Tibial artery (tissue), 4 donors: Measurements from ENCODE around the gene THAP8.

ENCODE experiments used
- DNase-seq, 2 donors: peaks; one replicate each; pipeline ENCODE4 v3.0.0-alpha.2; 2019
- H3K27ac ChIP-seq, 2 donors: fragments of 200-600 bp; sonication (generic) in 1 of 2; 1 replicate in 1 of 2; 2 replicates in 1 of 2; pipeline ENCODE4 v1.5.1; 2018 to 2019; ENCODE audit warnings: mild to moderate bottlenecking in 1 of 2
- H3K27me3 ChIP-seq, 2 donors: fragments of 200-600 bp; sonication (generic) in 1 of 2; one replicate each; pipeline versions ENCODE4 v1.5.1 to v1.6.0; 2016 to 2019
- H3K36me3 ChIP-seq, 3 donors: fragments of 200-600 bp; sonication (generic) in 2 of 3; one replicate each; pipeline ENCODE4 v1.5.1; 2016 to 2019; ENCODE audit warnings: mild to moderate bottlenecking in 2 of 3
- H3K4me1 ChIP-seq, 4 donors: fragments of 200-600 bp; sonication (generic) in 2 of 4; 1 replicate in 3 of 4; 2 replicates in 1 of 4; pipeline ENCODE4 v1.5.1; 2016 to 2019
- H3K4me3 ChIP-seq, 2 donors: fragments of 200-600 bp; sonication (generic) in 1 of 2; 1 replicate in 1 of 2; 2 replicates in 1 of 2; pipeline ENCODE4 v1.5.1; 2018 to 2019; ENCODE audit warnings: mild to moderate bottlenecking in 2 of 2
- H3K9me3 ChIP-seq, 3 donors: fragments of 200-600 bp; sonication (generic) in 1 of 3; one replicate each; pipeline ENCODE4 v1.5.1; 2016 to 2019
- CTCF ChIP-seq, 2 experiments: fragments of 200-600 bp in 1 of 2; fragments of 450-650 bp in 1 of 2; IDR thresholded peaks; one replicate each; pipeline ENCODE4 v1.5.1; 2017 to 2019; ENCODE audit warnings: antibody characterized with exemption in 2 of 2, mild to moderate bottlenecking in 1 of 2, moderate library complexity in 1 of 2
- intact Hi-C: fragments of 100-400 bp; cut with DNase I; formaldehyde crosslinking; loops from one replicate; pipeline ENCODE4 v1.15.0; 2023; ENCODE audit warnings: low total_unique reads

Gene THAP8

GRCh38 chr19:36051637-36052036 lies 2.4 kb downstream of the THAP8 start:
- Histone ChIP-seq H3K36me3 (no peaks in the 10 kb centered on the region), H3K4me1 (peaks cover 0 to 14% (median 8%) of the 10 kb centered on the region in 4 donors), H3K9me3 (no peaks in the 10 kb centered on the region), H3K27me3 (no peaks in the 10 kb centered on the region), H3K4me3 (no peak overlapping the region), H3K27ac (no peak overlapping the region)
- DNase-seq, result no peak
- TF ChIP-seq CTCF (IDR thresholded peaks at IDR 0.05), result no peak
- intact Hi-C loops, result no loop called here

- no peak for TF ChIP-seq CTCF (IDR thresholded peaks at IDR 0.05)
- H3K27me3 ChIP-seq, result no peaks in the 10 kb centered on the region
- H3K4me3 ChIP-seq, result no peak overlapping the region
- intact Hi-C loops, result no loop called here
- no peak overlapping the region for H3K27ac ChIP-seq
- no peak for DNase-seq
- no peaks in the 10 kb centered on the region for H3K36me3 ChIP-seq
- peaks cover 0 to 14% (median 8%) of the 10 kb centered on the region in 4 donors for H3K4me1 ChIP-seq
- no peaks in the 10 kb centered on the region for H3K9me3 ChIP-seq
These were observed 2.8 kb downstream of the THAP8 start for GRCh38 chr19:36051236-36051635.

- no peak for DNase-seq
- Histone ChIP-seq H3K27me3 (no peaks in the 10 kb centered on the region), H3K4me3 (no peak overlapping the region), H3K9me3 (no peaks in the 10 kb centered on the region), H3K4me1 (peaks cover 0 to 6% (median 0%) of the 10 kb centered on the region in 4 donors), H3K36me3 (no peaks in the 10 kb centered on the region), H3K27ac (no peak overlapping the region)
- TF ChIP-seq CTCF (IDR thresholded peaks at IDR 0.05), result no peak
- intact Hi-C loops, result no loop called here
These were observed 4.9 kb downstream of the THAP8 start for GRCh38 chr19:36049080-36049698.

- Histone ChIP-seq H3K4me3 (no peak overlapping the region), H3K27me3 (no peaks in the 10 kb centered on the region), H3K36me3 (no peaks in the 10 kb centered on the region), H3K27ac (no peak overlapping the region), H3K9me3 (no peaks in the 10 kb centered on the region), H3K4me1 (peaks cover 0 to 3% (median 0%) of the 10 kb centered on the region in 4 donors)
- intact Hi-C loops, result no loop called here
- no peak for DNase-seq
- no peak for TF ChIP-seq CTCF (IDR thresholded peaks at IDR 0.05)
These were observed 6.2 kb downstream of the THAP8 start for GRCh38 chr19:36047835-36048234.

- DNase-seq, result no peak
- no peaks in the 10 kb centered on the region for H3K9me3 ChIP-seq
- no peaks in the 10 kb centered on the region for H3K27me3 ChIP-seq
- peaks cover 0 to 8% (median under 1%) of the 10 kb centered on the region in 4 donors for H3K4me1 ChIP-seq
- no peak overlapping the region for H3K27ac ChIP-seq
- no peak overlapping the region for H3K4me3 ChIP-seq
- no peaks in the 10 kb centered on the region for H3K36me3 ChIP-seq
- intact Hi-C loops, result no loop called here
- TF ChIP-seq CTCF (IDR thresholded peaks at IDR 0.05), result no peak
These were observed 7.5 kb downstream of the THAP8 start for GRCh38 chr19:36046443-36047050.
